Thyroid gland (tissue), 4 donors: ENCODE results near the gene NPBWR2.

Source experiments
- POLR2A ChIP-seq, 2 donors: fragments of 450-650 bp; IDR thresholded peaks; one replicate each; pipeline ENCODE4 v1.6.1; 2017; ENCODE audit warnings: antibody characterized with exemption in 2 of 2, mild to moderate bottlenecking in 2 of 2, moderate library complexity in 1 of 2
- TF ChIP-seq, protein P1 (sequence below), 6 experiments: fragments of 200-600 bp in 3 of 6; fragments of 450-650 bp in 3 of 6; sonication (generic) in 3 of 6; IDR thresholded peaks; one replicate each; pipeline ENCODE4 v1.5.1; 2016 to 2019; ENCODE audit warnings: antibody characterized with exemption in 6 of 6, mild to moderate bottlenecking in 2 of 6, inconsistent platforms in 1 of 6, moderate library complexity in 1 of 6

DNA sequence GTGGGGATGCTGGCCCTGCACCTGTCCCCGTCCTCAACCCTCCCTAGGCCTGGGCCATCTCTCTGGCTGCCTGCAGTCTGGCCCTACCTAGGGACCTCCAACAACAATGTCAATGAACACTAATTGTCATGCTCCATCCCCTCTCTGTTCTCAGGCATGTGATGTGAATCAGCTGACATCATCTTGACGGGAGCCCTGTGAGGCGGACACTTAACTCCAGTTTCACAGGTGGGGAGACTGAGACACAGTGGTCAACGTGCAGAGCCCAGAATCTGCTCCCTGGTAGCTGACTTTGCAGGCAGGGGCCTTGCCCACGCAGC lies 45.1 kb downstream of the NPBWR2 start:
- TF ChIP-seq POLR2A (IDR thresholded peaks at IDR 0.05) = no peak
- TF ChIP-seq, protein P1, sequence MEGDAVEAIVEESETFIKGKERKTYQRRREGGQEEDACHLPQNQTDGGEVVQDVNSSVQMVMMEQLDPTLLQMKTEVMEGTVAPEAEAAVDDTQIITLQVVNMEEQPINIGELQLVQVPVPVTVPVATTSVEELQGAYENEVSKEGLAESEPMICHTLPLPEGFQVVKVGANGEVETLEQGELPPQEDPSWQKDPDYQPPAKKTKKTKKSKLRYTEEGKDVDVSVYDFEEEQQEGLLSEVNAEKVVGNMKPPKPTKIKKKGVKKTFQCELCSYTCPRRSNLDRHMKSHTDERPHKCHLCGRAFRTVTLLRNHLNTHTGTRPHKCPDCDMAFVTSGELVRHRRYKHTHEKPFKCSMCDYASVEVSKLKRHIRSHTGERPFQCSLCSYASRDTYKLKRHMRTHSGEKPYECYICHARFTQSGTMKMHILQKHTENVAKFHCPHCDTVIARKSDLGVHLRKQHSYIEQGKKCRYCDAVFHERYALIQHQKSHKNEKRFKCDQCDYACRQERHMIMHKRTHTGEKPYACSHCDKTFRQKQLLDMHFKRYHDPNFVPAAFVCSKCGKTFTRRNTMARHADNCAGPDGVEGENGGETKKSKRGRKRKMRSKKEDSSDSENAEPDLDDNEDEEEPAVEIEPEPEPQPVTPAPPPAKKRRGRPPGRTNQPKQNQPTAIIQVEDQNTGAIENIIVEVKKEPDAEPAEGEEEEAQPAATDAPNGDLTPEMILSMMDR (IDR thresholded peaks at IDR 0.05) = no peak
